Measurements from ENCODE around the gene TTLL10.
A peak's percentile ranks its signal among the peaks of the same experiment; 100 is the strongest.
"Not testable (repeated sequence)": the region's sequence is repeated elsewhere in the genome, so short reads cannot be mapped to it uniquely, and the experiment has no call there.

The TTLL10 gene

GRCh38 chr1:1132956-1133750 lies 40.5 kb upstream of the TTLL10 start:
- H3K36me3 ChIP-seq (ENCODE audit: control insufficient read depth in 2 of 2, insufficient read depth in 2 of 2, low read length in 2 of 2), result no peaks in the 10 kb centered on the region
- H3K9ac ChIP-seq (ENCODE audit: low read length in 2 of 2), result no peak overlapping the region
- H3K4me3 ChIP-seq (ENCODE audit: low read length in 2 of 2), result no peak overlapping the region
- no peak overlapping the region for H3K27ac ChIP-seq (ENCODE audit: low read length)
- no peaks in the 10 kb centered on the region for H3K9me3 ChIP-seq (ENCODE audit: control insufficient read depth in 2 of 2, low read length in 2 of 2)
- H3K4me1 ChIP-seq (ENCODE audit: control insufficient read depth, insufficient read depth, low read length), result no peaks in the 10 kb centered on the region
- H3K27me3 ChIP-seq (ENCODE audit: control insufficient read depth in 1 of 2, insufficient read depth in 2 of 2, low read length in 2 of 2), result peaks cover 4 to 8% of the 10 kb centered on the region in 2 donors

- Histone ChIP-seq H3K36me3 (ENCODE audit: control insufficient read depth in 2 of 2, insufficient read depth in 2 of 2, low read length in 2 of 2) (no peaks in the 10 kb centered on the region), H3K4me3 (ENCODE audit: low read length in 2 of 2) (no peak overlapping the region), H3K9me3 (ENCODE audit: control insufficient read depth in 2 of 2, low read length in 2 of 2) (no peaks in the 10 kb centered on the region), H3K4me1 (ENCODE audit: control insufficient read depth, insufficient read depth, low read length) (no peaks in the 10 kb centered on the region), H3K27me3 (ENCODE audit: control insufficient read depth in 1 of 2, insufficient read depth in 2 of 2, low read length in 2 of 2) (peaks cover 4 to 8% of the 10 kb centered on the region in 2 donors), H3K9ac (ENCODE audit: low read length in 2 of 2) (no peak overlapping the region), H3K27ac (ENCODE audit: low read length) (no peak overlapping the region)
Observed at GRCh38 chr1:1134300-1134970, 39.2 kb upstream of the TTLL10 start.

- no peak overlapping the region for H3K27ac ChIP-seq (ENCODE audit: low read length)
Observed at GRCh38 chr1:1135339-1136136, 38.1 kb upstream of the TTLL10 start.

GRCh38 chr1:1136547-1137230 lies 37.0 kb upstream of the TTLL10 start:
- Histone ChIP-seq H3K4me3 (ENCODE audit: low read length in 2 of 2) (no peak overlapping the region), H3K4me1 (ENCODE audit: control insufficient read depth, insufficient read depth, low read length) (no peaks in the 10 kb centered on the region), H3K9ac (ENCODE audit: low read length in 2 of 2) (no peak overlapping the region), H3K27ac (ENCODE audit: low read length) (no peak overlapping the region), H3K36me3 (ENCODE audit: control insufficient read depth in 2 of 2, insufficient read depth in 2 of 2, low read length in 2 of 2) (no peaks in the 10 kb centered on the region), H3K9me3 (ENCODE audit: control insufficient read depth in 2 of 2, low read length in 2 of 2) (no peaks in the 10 kb centered on the region), H3K27me3 (ENCODE audit: control insufficient read depth in 1 of 2, insufficient read depth in 2 of 2, low read length in 2 of 2) (peaks cover 4 to 8% of the 10 kb centered on the region in 2 donors)

More at GRCh38 chr1:1135339-1136136, 38.1 kb upstream of the TTLL10 start:
- Histone ChIP-seq H3K4me3 (ENCODE audit: low read length in 2 of 2) (no peak overlapping the region), H3K4me1 (ENCODE audit: control insufficient read depth, insufficient read depth, low read length) (no peaks in the 10 kb centered on the region), H3K9me3 (ENCODE audit: control insufficient read depth in 2 of 2, low read length in 2 of 2) (no peaks in the 10 kb centered on the region), H3K9ac (ENCODE audit: low read length in 2 of 2) (peak overlapping the region in 1 of 2 donors; percentile 13), H3K27me3 (ENCODE audit: control insufficient read depth in 1 of 2, insufficient read depth in 2 of 2, low read length in 2 of 2) (peaks cover 4 to 8% of the 10 kb centered on the region in 2 donors), H3K36me3 (ENCODE audit: control insufficient read depth in 2 of 2, insufficient read depth in 2 of 2, low read length in 2 of 2) (no peaks in the 10 kb centered on the region)

GRCh38 chr1:1137256-1138045 lies 36.2 kb upstream of the TTLL10 start:
- Histone ChIP-seq H3K4me3 (ENCODE audit: low read length in 2 of 2) (no peak overlapping the region), H3K36me3 (ENCODE audit: control insufficient read depth in 2 of 2, insufficient read depth in 2 of 2, low read length in 2 of 2) (no peaks in the 10 kb centered on the region), H3K4me1 (ENCODE audit: control insufficient read depth, insufficient read depth, low read length) (no peaks in the 10 kb centered on the region), H3K27me3 (ENCODE audit: control insufficient read depth in 1 of 2, insufficient read depth in 2 of 2, low read length in 2 of 2) (peaks cover 4 to 8% of the 10 kb centered on the region in 2 donors), H3K9ac (ENCODE audit: low read length in 2 of 2) (no peak overlapping the region), H3K27ac (ENCODE audit: low read length) (no peak overlapping the region), H3K9me3 (ENCODE audit: control insufficient read depth in 2 of 2, low read length in 2 of 2) (no peaks in the 10 kb centered on the region)

GRCh38 chr1:1140673-1141072 lies 33.0 kb upstream of the TTLL10 start:
- no peak overlapping the region for H3K4me3 ChIP-seq (ENCODE audit: low read length in 2 of 2)
- peaks cover 8% of the 10 kb centered on the region in 2 donors for H3K27me3 ChIP-seq (ENCODE audit: control insufficient read depth in 1 of 2, insufficient read depth in 2 of 2, low read length in 2 of 2)
- H3K9ac ChIP-seq (ENCODE audit: low read length in 2 of 2), result no peak overlapping the region
- no peaks in the 10 kb centered on the region for H3K4me1 ChIP-seq (ENCODE audit: control insufficient read depth, insufficient read depth, low read length)
- no peaks in the 10 kb centered on the region for H3K9me3 ChIP-seq (ENCODE audit: control insufficient read depth in 2 of 2, low read length in 2 of 2)
- no peak overlapping the region for H3K27ac ChIP-seq (ENCODE audit: low read length)
- H3K36me3 ChIP-seq (ENCODE audit: control insufficient read depth in 2 of 2, insufficient read depth in 2 of 2, low read length in 2 of 2), result no peaks in the 10 kb centered on the region

GRCh38 chr1:1141244-1141910 lies 32.3 kb upstream of the TTLL10 start:
- Histone ChIP-seq H3K4me1 (ENCODE audit: control insufficient read depth, insufficient read depth, low read length) (no peaks in the 10 kb centered on the region), H3K9ac (ENCODE audit: low read length in 2 of 2) (no peak overlapping the region), H3K36me3 (ENCODE audit: control insufficient read depth in 2 of 2, insufficient read depth in 2 of 2, low read length in 2 of 2) (no peaks in the 10 kb centered on the region), H3K9me3 (ENCODE audit: control insufficient read depth in 2 of 2, low read length in 2 of 2) (no peaks in the 10 kb centered on the region), H3K27me3 (ENCODE audit: control insufficient read depth in 1 of 2, insufficient read depth in 2 of 2, low read length in 2 of 2) (peaks cover 8 to 9% of the 10 kb centered on the region in 2 donors), H3K4me3 (ENCODE audit: low read length in 2 of 2) (no peak overlapping the region), H3K27ac (ENCODE audit: low read length) (no peak overlapping the region)

GRCh38 chr1:1141911-1142250 lies 31.8 kb upstream of the TTLL10 start:
- Histone ChIP-seq H3K9ac (ENCODE audit: low read length in 2 of 2) (no peak overlapping the region), H3K36me3 (ENCODE audit: control insufficient read depth in 2 of 2, insufficient read depth in 2 of 2, low read length in 2 of 2) (no peaks in the 10 kb centered on the region), H3K27ac (ENCODE audit: low read length) (no peak overlapping the region), H3K4me1 (ENCODE audit: control insufficient read depth, insufficient read depth, low read length) (no peaks in the 10 kb centered on the region), H3K27me3 (ENCODE audit: control insufficient read depth in 1 of 2, insufficient read depth in 2 of 2, low read length in 2 of 2) (peaks cover 5 to 6% of the 10 kb centered on the region in 2 donors), H3K9me3 (ENCODE audit: control insufficient read depth in 2 of 2, low read length in 2 of 2) (no peaks in the 10 kb centered on the region), H3K4me3 (ENCODE audit: low read length in 2 of 2) (no peak overlapping the region)

- not testable (repeated sequence) for H3K4me1 ChIP-seq (ENCODE audit: control insufficient read depth, insufficient read depth, low read length); H3K27ac ChIP-seq (ENCODE audit: low read length); H3K9ac ChIP-seq (ENCODE audit: low read length in 2 of 2); H3K4me3 ChIP-seq (ENCODE audit: low read length in 2 of 2); H3K36me3 ChIP-seq (ENCODE audit: control insufficient read depth in 2 of 2, insufficient read depth in 2 of 2, low read length in 2 of 2); H3K9me3 ChIP-seq (ENCODE audit: control insufficient read depth in 2 of 2, low read length in 2 of 2); H3K27me3 ChIP-seq (ENCODE audit: control insufficient read depth in 1 of 2, insufficient read depth in 2 of 2, low read length in 2 of 2)
Observed at GRCh38 chr1:1142352-1142751, 31.3 kb upstream of the TTLL10 start.

Data from stomach smooth muscle (tissue), 2 donors.